ENCODE data around the gene DNAH9. TPM values are rescaled to one million over a fixed set of nuclear protein-coding genes. Genes with fewer than 3 reads are reported as not detected.

Gene DNAH9
- polyA plus RNA-seq, 1 donor from 2014 or later = 2.0 TPM

- H3K4me3 ChIP-seq (ENCODE audit: low read length) = no peak overlapping the region
- no peaks in the 10 kb centered on the region for H3K9me2 ChIP-seq (ENCODE audit: insufficient read depth, low read length)
- no peaks in the 10 kb centered on the region for H3K79me2 ChIP-seq (replicated peaks; ENCODE audit: insufficient read depth, low read length)
- TF ChIP-seq RAD21 (conservative IDR thresholded peaks at IDR 0.05) (no peak), MXI1 (conservative IDR thresholded peaks at IDR 0.05; ENCODE audit: poor library complexity, severe bottlenecking) (no peak), EZH2 (IDR thresholded peaks at IDR 0.05; ENCODE audit: borderline replicate concordance, insufficient read depth, low read length, poor library complexity, severe bottlenecking) (no peak), TAF1 (IDR thresholded peaks at IDR 0.05; ENCODE audit: low read depth) (no peak)
- H3K27ac ChIP-seq (ENCODE audit: low read length) = no peak overlapping the region
- H3F3A ChIP-seq (ENCODE audit: insufficient read depth, low read length, poor library complexity, severe bottlenecking) = no peaks in the 10 kb centered on the region
- no peak overlapping the region for H3K9ac ChIP-seq (ENCODE audit: low read length)
- H2AFZ ChIP-seq (ENCODE audit: low read depth, low read length) = no peak overlapping the region
- no peaks in the 10 kb centered on the region for H4K20me1 ChIP-seq (ENCODE audit: insufficient read depth)
- no peaks in the 10 kb centered on the region for H3K27me3 ChIP-seq (ENCODE audit: insufficient read depth, low read depth, low read length)
- H3K9me3 ChIP-seq (ENCODE audit: low read length) = no peaks in the 10 kb centered on the region
- H3K36me3 ChIP-seq (ENCODE audit: insufficient read depth, low read length) = no peaks in the 10 kb centered on the region
- no peak overlapping the region for H3K4me2 ChIP-seq (ENCODE audit: low read length)
Measured at GRCh38 chr17:11610999-11611566, 12.8 kb downstream of the DNAH9 start.

- no peaks in the 10 kb centered on the region for H4K20me1 ChIP-seq (ENCODE audit: insufficient read depth)
Measured at GRCh38 chr17:11612956-11613355, 14.7 kb downstream of the DNAH9 start.

More at GRCh38 chr17:11612956-11613355, 14.7 kb downstream of the DNAH9 start:
- Histone ChIP-seq H3K9me2 (ENCODE audit: insufficient read depth, low read length) (no peaks in the 10 kb centered on the region), H3K4me3 (ENCODE audit: low read length) (no peak overlapping the region), H2AFZ (ENCODE audit: low read depth, low read length) (no peak overlapping the region), H3K27me3 (ENCODE audit: insufficient read depth, low read depth, low read length) (no peaks in the 10 kb centered on the region), H3K9me3 (ENCODE audit: low read length) (no peaks in the 10 kb centered on the region), H3K79me2 (replicated peaks; ENCODE audit: insufficient read depth, low read length) (no peaks in the 10 kb centered on the region), H3F3A (ENCODE audit: insufficient read depth, low read length, poor library complexity, severe bottlenecking) (no peaks in the 10 kb centered on the region), H3K9ac (ENCODE audit: low read length) (no peak overlapping the region), H3K4me2 (ENCODE audit: low read length) (no peak overlapping the region), H3K27ac (ENCODE audit: low read length) (no peak overlapping the region), H3K36me3 (ENCODE audit: insufficient read depth, low read length) (no peaks in the 10 kb centered on the region)
- no peak for TF ChIP-seq MXI1 (conservative IDR thresholded peaks at IDR 0.05; ENCODE audit: poor library complexity, severe bottlenecking)
- no peak for TF ChIP-seq EP300 (conservative IDR thresholded peaks at IDR 0.05; ENCODE audit: poor library complexity, severe bottlenecking)
- TF ChIP-seq EZH2 (IDR thresholded peaks at IDR 0.05; ENCODE audit: borderline replicate concordance, insufficient read depth, low read length, poor library complexity, severe bottlenecking) = no peak
- no peak for TF ChIP-seq SMC3 (conservative IDR thresholded peaks at IDR 0.05; ENCODE audit: poor library complexity)
- TF ChIP-seq TAF1 (IDR thresholded peaks at IDR 0.05; ENCODE audit: low read depth) = no peak
- TF ChIP-seq POLR2AphosphoS5 (IDR thresholded peaks at IDR 0.05) = no peak
- TF ChIP-seq, protein P1, sequence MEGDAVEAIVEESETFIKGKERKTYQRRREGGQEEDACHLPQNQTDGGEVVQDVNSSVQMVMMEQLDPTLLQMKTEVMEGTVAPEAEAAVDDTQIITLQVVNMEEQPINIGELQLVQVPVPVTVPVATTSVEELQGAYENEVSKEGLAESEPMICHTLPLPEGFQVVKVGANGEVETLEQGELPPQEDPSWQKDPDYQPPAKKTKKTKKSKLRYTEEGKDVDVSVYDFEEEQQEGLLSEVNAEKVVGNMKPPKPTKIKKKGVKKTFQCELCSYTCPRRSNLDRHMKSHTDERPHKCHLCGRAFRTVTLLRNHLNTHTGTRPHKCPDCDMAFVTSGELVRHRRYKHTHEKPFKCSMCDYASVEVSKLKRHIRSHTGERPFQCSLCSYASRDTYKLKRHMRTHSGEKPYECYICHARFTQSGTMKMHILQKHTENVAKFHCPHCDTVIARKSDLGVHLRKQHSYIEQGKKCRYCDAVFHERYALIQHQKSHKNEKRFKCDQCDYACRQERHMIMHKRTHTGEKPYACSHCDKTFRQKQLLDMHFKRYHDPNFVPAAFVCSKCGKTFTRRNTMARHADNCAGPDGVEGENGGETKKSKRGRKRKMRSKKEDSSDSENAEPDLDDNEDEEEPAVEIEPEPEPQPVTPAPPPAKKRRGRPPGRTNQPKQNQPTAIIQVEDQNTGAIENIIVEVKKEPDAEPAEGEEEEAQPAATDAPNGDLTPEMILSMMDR (IDR thresholded peaks at IDR 0.05; ENCODE audit: poor library complexity, severe bottlenecking) = no peak
- TF ChIP-seq RAD21 (conservative IDR thresholded peaks at IDR 0.05) = no peak
- TF ChIP-seq REST (IDR thresholded peaks at IDR 0.05; ENCODE audit: borderline replicate concordance) = no peak

All from neural cell (in vitro differentiated cells).